ENCODE data around the gene STAU1.
A peak's percentile ranks its signal among the peaks of the same experiment; 100 is the strongest.

Gene STAU1

GRCh38 chr20:49122920-49123319 lies 65.2 kb downstream of the STAU1 start:
- no peak for TF ChIP-seq CTCF (IDR thresholded peaks at IDR 0.05; ENCODE audit: control insufficient read depth, insufficient read depth, low read depth, low read length, missing control alignments)
- no peak overlapping the region for H3K4me3 ChIP-seq (ENCODE audit: control insufficient read depth, low read depth, low read length)
- DNase-seq (ENCODE audit: low read depth) = no peak

- H3K4me3 ChIP-seq (ENCODE audit: control insufficient read depth, low read depth, low read length) = no peak overlapping the region
- no peak for DNase-seq (ENCODE audit: low read depth)
- no peak for TF ChIP-seq CTCF (IDR thresholded peaks at IDR 0.05; ENCODE audit: control insufficient read depth, insufficient read depth, low read depth, low read length, missing control alignments)
Measured at GRCh38 chr20:49119988-49120387, 68.1 kb downstream of the STAU1 start.

GRCh38 chr20:49118307-49118706 lies 69.8 kb downstream of the STAU1 start:
- no peak for TF ChIP-seq CTCF (IDR thresholded peaks at IDR 0.05; ENCODE audit: control insufficient read depth, insufficient read depth, low read depth, low read length, missing control alignments)
- H3K4me3 ChIP-seq (ENCODE audit: control insufficient read depth, low read depth, low read length) = no peak overlapping the region
- no peak for DNase-seq (ENCODE audit: low read depth)

- no peak for DNase-seq (ENCODE audit: low read depth)
- peak; percentile 25 for TF ChIP-seq CTCF (IDR thresholded peaks at IDR 0.05; ENCODE audit: control insufficient read depth, insufficient read depth, low read depth, low read length, missing control alignments)
- no peak overlapping the region for H3K4me3 ChIP-seq (ENCODE audit: control insufficient read depth, low read depth, low read length)
Measured at GRCh38 chr20:49115564-49115963, 72.6 kb downstream of the STAU1 start.

GRCh38 chr20:49112596-49113274 lies 75.4 kb downstream of the STAU1 start:
- DNase-seq (ENCODE audit: low read depth) = no peak
- no peak overlapping the region for H3K4me3 ChIP-seq (ENCODE audit: control insufficient read depth, low read depth, low read length)
- no peak for TF ChIP-seq CTCF (IDR thresholded peaks at IDR 0.05; ENCODE audit: control insufficient read depth, insufficient read depth, low read depth, low read length, missing control alignments)

GRCh38 chr20:49110767-49111694 lies 77.1 kb downstream of the STAU1 start:
- H3K4me3 ChIP-seq (ENCODE audit: control insufficient read depth, low read depth, low read length) = no peak overlapping the region
- TF ChIP-seq CTCF (IDR thresholded peaks at IDR 0.05; ENCODE audit: control insufficient read depth, insufficient read depth, low read depth, low read length, missing control alignments) = no peak
- DNase-seq (ENCODE audit: low read depth) = no peak
